Uterus (tissue), 4 donors: ENCODE data around the gene FAM78A. TPM values are rescaled to one million over a fixed set of nuclear protein-coding genes. Genes with fewer than 3 reads are reported as not detected.

Experiments
- DNase-seq, 2 donors: peaks; one replicate each; pipeline ENCODE4 v3.0.0-alpha.2; 2019 to 2020
- H3K27ac ChIP-seq, 2 donors: fragments of 200-600 bp; sonication (generic); 1 replicate in 1 of 2; 2 replicates in 1 of 2; pipeline ENCODE4 v1.5.1; 2016 to 2018
- H3K27me3 ChIP-seq, 2 donors: fragments of 200-600 bp; sonication (generic); one replicate each; pipeline ENCODE4 v1.5.1; 2018 to 2019; ENCODE audit warnings: control low read depth in 1 of 2
- H3K36me3 ChIP-seq, 2 donors: fragments of 200-600 bp; sonication (generic); one replicate each; pipeline ENCODE4 v1.5.1; 2019; ENCODE audit warnings: control low read depth in 1 of 2
- H3K4me1 ChIP-seq, 2 donors: fragments of 200-600 bp; sonication (generic); one replicate each; pipeline ENCODE4 v1.5.1; 2018 to 2019; ENCODE audit warnings: control low read depth in 1 of 2
- H3K4me3 ChIP-seq, 2 donors: fragments of 200-600 bp; sonication (generic); 1 replicate in 1 of 2; 2 replicates in 1 of 2; pipeline ENCODE4 v1.5.1; 2018 to 2019; ENCODE audit warnings: mild to moderate bottlenecking in 1 of 2
- H3K9me3 ChIP-seq, 2 donors: fragments of 200-600 bp; sonication (generic); one replicate each; pipeline ENCODE4 v1.5.1; 2019; ENCODE audit warnings: control low read depth in 1 of 2
- POLR2A ChIP-seq, 2 donors: fragments of 450-650 bp; IDR thresholded peaks; one replicate each; pipeline ENCODE4 v1.6.1; 2016; ENCODE audit warnings: antibody characterized with exemption in 2 of 2, mild to moderate bottlenecking in 1 of 2, moderate library complexity in 1 of 2
- intact Hi-C: fragments of 100-400 bp; cut with DNase I; formaldehyde crosslinking; loops from one replicate; pipeline ENCODE4 v1.15.1; 2023; ENCODE audit warnings: low total_unique reads
- total RNA-seq, 4 donors: library from RNA; depleted of rRNA in 3 of 4; stranded (reverse); fragments of >200 nt in 3 of 4; gene quantifications; one replicate each; pipeline versions ENCODE4 v1.1.0 to v1.2.4, GENCODE V29; 2014 to 2023
- TF ChIP-seq, protein P1 (sequence below), 4 experiments: fragments of 200-600 bp in 2 of 4; fragments of 450-650 bp in 2 of 4; sonication (generic) in 2 of 4; IDR thresholded peaks; one replicate each; pipeline ENCODE4 v1.5.1; 2016 to 2019; ENCODE audit warnings: antibody characterized with exemption in 4 of 4, mild to moderate bottlenecking in 2 of 4, moderate library complexity in 1 of 4
- donor health status: DM: yes; HTN: yes; CAD: no.

Gene FAM78A
- total RNA-seq, 4 donors from 2014 or later = 0.26 to 15.9 (median 3.6) TPM

DNA sequence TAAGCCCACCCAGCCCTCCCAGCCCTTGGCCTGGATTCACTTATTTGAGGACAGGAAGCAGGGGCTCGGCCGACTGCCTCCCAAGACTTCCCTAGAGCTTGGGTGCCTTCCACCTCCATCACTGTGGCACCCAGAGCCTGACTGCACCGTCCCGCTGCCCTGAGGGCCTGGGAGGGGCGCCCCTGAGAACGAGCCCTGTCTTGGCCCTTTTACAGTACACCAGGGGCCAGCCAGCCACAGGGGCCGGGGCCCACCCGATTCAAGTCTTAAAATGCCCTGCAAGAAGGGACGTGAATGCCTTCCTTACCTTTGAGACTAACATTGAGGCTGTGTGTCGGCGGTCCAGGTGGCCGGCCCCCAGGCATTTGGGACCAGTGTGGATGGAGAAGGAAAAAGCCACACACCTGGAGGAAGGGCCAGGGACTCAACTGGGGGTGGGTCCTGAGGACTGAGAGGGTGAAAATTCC lies 16.8 kb downstream of the FAM78A start:
- Histone ChIP-seq H3K4me3 (no peak overlapping the region), H3K36me3 (no peaks in the 10 kb centered on the region), H3K27me3 (no peaks in the 10 kb centered on the region), H3K27ac (no peak overlapping the region), H3K4me1 (no peaks in the 10 kb centered on the region), H3K9me3 (no peaks in the 10 kb centered on the region)
- TF ChIP-seq, protein P1, sequence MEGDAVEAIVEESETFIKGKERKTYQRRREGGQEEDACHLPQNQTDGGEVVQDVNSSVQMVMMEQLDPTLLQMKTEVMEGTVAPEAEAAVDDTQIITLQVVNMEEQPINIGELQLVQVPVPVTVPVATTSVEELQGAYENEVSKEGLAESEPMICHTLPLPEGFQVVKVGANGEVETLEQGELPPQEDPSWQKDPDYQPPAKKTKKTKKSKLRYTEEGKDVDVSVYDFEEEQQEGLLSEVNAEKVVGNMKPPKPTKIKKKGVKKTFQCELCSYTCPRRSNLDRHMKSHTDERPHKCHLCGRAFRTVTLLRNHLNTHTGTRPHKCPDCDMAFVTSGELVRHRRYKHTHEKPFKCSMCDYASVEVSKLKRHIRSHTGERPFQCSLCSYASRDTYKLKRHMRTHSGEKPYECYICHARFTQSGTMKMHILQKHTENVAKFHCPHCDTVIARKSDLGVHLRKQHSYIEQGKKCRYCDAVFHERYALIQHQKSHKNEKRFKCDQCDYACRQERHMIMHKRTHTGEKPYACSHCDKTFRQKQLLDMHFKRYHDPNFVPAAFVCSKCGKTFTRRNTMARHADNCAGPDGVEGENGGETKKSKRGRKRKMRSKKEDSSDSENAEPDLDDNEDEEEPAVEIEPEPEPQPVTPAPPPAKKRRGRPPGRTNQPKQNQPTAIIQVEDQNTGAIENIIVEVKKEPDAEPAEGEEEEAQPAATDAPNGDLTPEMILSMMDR (IDR thresholded peaks at IDR 0.05) = no peak
- no peak for TF ChIP-seq POLR2A (IDR thresholded peaks at IDR 0.05)
- intact Hi-C loops = loop anchor here (10.0 kb wide), 1 partner anchor 1955 kb away; no protein-coding TSS in a partner anchor
- no peak for DNase-seq

DNA sequence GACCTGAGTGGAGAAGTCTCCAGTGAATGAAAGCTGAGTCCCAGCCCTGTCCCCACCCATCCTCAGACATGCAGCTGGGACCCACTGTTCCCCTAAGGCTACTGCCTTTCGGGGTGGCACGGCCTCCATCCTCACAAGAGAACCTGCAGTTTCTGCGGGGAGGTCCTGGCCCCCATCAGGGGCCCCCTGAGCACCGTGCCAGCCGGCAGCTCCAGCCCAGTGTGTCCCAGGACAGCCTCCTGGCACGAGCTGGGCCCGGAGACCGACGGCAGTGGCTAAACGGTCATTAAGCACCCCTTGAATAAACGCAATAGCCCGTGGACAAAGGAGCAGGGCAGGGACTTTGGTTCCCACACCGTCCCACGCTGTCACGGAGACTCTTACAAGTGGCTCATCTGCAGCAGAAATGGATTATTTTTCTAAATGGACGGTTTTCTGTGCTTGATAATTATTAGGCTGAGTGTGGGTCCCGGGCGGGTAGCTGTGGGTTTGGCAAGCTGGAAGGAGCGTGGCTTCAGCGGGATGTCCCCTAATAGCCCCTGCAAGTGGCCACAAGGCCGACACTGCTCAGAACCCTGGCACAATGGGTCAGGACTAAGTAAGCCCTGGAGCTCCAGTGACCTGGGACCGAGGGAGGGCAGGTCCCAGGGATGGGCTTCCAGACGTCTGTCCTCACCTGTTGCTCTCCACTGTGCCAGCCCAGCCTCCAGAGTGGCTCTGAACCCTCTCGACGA lies 17.4 kb downstream of the FAM78A start:
- no peak overlapping the region for H3K27ac ChIP-seq
- no peak for TF ChIP-seq POLR2A (IDR thresholded peaks at IDR 0.05)
- TF ChIP-seq, protein P1 (IDR thresholded peaks at IDR 0.05) = no peak
- H3K4me1 ChIP-seq = no peaks in the 10 kb centered on the region
- no peaks in the 10 kb centered on the region for H3K27me3 ChIP-seq
- no peaks in the 10 kb centered on the region for H3K9me3 ChIP-seq
- H3K36me3 ChIP-seq = no peaks in the 10 kb centered on the region
- no peak for DNase-seq
- intact Hi-C loops = loop anchor here (10.0 kb wide), 1 partner anchor 1956 kb away; no protein-coding TSS in a partner anchor
- no peak overlapping the region for H3K4me3 ChIP-seq

DNA sequence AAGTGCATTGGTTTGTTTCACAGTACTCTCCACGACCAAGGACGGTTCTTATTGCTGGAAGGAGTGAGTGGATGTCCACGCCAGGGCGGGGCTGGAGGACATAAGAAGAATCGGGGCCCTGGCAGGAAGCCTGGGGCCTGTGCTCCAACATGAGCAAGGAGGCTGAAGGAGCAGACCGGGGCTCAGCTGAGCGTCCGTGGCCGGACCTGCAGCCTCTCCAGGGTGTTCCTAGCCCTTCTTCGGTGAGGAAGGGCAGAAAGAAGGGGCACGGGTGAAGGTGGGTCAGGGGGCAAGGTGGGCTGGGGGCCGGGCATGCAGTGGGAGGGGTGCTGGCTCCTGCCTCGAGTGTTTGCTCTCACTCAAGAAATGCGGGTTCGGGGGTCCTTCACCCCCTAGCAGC lies 18.1 kb downstream of the FAM78A start:
- Histone ChIP-seq H3K27me3 (no peaks in the 10 kb centered on the region), H3K27ac (no peak overlapping the region), H3K9me3 (no peaks in the 10 kb centered on the region), H3K36me3 (no peaks in the 10 kb centered on the region), H3K4me3 (no peak overlapping the region), H3K4me1 (no peaks in the 10 kb centered on the region)
- TF ChIP-seq, protein P1 (IDR thresholded peaks at IDR 0.05) = no peak
- TF ChIP-seq POLR2A (IDR thresholded peaks at IDR 0.05) = no peak
- intact Hi-C loops = loop anchor here (10.0 kb wide), 1 partner anchor 1957 kb away; no protein-coding TSS in a partner anchor
- DNase-seq = no peak

DNA sequence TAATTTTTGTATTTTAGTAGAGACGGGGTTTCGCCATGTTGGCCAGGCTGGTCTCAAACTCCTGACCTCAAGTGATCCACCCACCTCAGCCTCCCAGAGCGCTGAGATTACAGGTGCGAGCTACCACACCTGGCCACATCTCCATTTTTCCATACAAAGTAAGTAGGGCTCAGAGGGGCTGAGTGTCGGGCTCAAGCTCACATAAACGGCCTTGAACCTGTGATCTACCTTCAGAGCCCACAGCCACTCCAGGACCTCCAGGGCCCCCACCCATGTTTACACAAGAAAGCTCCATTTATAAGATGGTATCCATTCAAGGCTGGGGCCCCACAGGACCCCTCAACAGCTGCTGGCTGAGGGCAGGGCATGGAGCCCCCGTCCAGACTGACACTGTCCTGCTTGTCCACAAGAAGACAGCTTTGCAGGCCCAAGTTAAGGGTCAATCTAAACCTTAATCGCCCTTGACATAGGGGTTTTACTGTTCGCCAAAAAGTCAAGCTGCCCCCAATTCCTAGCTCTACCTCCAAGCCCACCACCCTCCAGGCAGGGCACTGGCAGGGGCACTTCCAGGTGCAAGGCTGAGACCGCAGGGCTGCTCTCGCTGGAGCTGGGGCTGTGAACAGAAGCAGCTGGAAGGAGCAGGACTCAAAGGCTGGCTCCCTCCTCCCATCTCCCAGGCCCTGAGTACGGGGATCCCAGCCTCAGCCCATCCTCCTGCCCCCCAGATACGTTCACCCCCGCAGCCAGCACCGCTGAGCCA lies 18.9 kb downstream of the FAM78A start:
- DNase-seq = no peak
- H3K27ac ChIP-seq = no peak overlapping the region
- intact Hi-C loops = loop anchor here (10.0 kb wide), 1 partner anchor 1957 kb away; no protein-coding TSS in a partner anchor
- H3K36me3 ChIP-seq = no peaks in the 10 kb centered on the region
- H3K4me3 ChIP-seq = no peak overlapping the region
- no peaks in the 10 kb centered on the region for H3K27me3 ChIP-seq
- no peaks in the 10 kb centered on the region for H3K9me3 ChIP-seq
- H3K4me1 ChIP-seq = no peaks in the 10 kb centered on the region
- TF ChIP-seq, protein P1 (IDR thresholded peaks at IDR 0.05) = no peak
- no peak for TF ChIP-seq POLR2A (IDR thresholded peaks at IDR 0.05)
